OCI-LY7 (cell line): ENCODE measurements around the gene ZNF451.

ENCODE experiments used
- EZH2phosphoT487 ChIP-seq: fragments of 200-600 bp; sonication (generic); IDR thresholded peaks from 2 replicates; pipeline ENCODE4 v1.6.1; 2018; ENCODE audit warnings: low read depth, borderline replicate concordance, mild to moderate bottlenecking, mixed run types, antibody characterized with exemption, low read length, moderate library complexity, mixed read lengths
- TF ChIP-seq, protein P1 (sequence below): fragments of 200-600 bp; sonication (generic); conservative IDR thresholded peaks from 2 replicates; pipeline ENCODE4 v1.5.1; 2014; ENCODE audit warnings: mild to moderate bottlenecking, antibody characterized with exemption, low read length, moderate library complexity, mixed read lengths

DNA sequence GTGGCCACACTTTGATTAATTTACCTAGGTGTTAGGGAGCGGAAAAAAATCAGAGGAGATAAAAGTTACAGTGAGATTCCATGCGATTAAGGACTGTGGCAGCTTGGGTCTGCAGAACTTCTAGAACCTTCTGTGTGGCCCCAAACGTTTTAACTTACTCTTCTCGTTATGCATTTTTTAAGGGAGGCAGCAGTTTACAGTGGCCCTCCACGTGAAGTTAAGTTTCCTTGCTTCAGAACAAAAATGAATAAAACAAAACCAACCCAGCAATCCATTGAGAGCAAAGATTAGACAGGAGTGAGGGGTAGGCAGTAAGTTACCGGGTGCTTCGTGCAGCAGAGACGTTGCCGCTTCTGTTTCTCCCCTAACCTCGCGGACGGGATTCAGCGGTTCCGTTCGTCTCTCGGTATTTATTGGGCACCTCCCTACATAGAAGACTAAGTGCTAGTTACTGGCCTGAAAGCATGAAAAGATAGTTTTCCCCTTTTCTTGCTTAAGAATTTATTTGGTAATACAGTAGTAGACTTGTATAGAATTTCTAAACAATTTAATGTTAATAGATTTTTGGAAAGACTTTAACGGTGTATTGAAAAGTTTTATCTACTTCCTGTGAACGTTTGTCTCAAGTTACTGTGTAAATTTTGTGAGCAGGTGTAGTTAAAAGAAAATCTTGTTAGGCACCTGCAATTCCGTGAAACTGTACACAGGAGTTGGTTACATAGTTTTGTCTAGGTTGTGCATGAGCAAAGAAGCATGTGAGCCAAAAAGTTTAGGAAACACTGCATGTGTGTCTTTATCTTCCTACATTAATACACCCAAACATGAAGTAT is 83.3 kb downstream of the ZNF451 start:
- TF ChIP-seq, protein P1, sequence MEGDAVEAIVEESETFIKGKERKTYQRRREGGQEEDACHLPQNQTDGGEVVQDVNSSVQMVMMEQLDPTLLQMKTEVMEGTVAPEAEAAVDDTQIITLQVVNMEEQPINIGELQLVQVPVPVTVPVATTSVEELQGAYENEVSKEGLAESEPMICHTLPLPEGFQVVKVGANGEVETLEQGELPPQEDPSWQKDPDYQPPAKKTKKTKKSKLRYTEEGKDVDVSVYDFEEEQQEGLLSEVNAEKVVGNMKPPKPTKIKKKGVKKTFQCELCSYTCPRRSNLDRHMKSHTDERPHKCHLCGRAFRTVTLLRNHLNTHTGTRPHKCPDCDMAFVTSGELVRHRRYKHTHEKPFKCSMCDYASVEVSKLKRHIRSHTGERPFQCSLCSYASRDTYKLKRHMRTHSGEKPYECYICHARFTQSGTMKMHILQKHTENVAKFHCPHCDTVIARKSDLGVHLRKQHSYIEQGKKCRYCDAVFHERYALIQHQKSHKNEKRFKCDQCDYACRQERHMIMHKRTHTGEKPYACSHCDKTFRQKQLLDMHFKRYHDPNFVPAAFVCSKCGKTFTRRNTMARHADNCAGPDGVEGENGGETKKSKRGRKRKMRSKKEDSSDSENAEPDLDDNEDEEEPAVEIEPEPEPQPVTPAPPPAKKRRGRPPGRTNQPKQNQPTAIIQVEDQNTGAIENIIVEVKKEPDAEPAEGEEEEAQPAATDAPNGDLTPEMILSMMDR: no peak
- TF ChIP-seq EZH2phosphoT487: no peak
